HepG2 (cell line): ENCODE data around the gene LRIG3. TPM values are rescaled to one million over a fixed set of nuclear protein-coding genes. Genes with fewer than 3 reads are reported as not detected.

Source experiments
- CBX1 ChIP-seq: IDR thresholded peaks from one replicate; pipeline ENCODE4 v1.6.1; 2016; ENCODE audit warnings: antibody characterized with exemption, low read depth
- FOXM1 ChIP-seq: sonication (generic); formaldehyde crosslinking; IDR thresholded peaks from 2 replicates; pipeline ENCODE4 v1.5.0; 2020; ENCODE audit warnings: missing genetic modification reagents
- GFI1 ChIP-seq: sonication (generic); formaldehyde crosslinking; IDR thresholded peaks from 2 replicates; pipeline ENCODE4 v1.5.0; 2020; ENCODE audit warnings: missing genetic modification reagents, mild to moderate bottlenecking, borderline replicate concordance
- HNRNPL ChIP-seq: fragments of 200-400 bp; formaldehyde crosslinking; IDR thresholded peaks from 2 replicates; pipeline ENCODE4 v1.6.1; 2017; ENCODE audit warnings: mild to moderate bottlenecking, low read depth, low read length
- MBNL3 ChIP-seq: fragments of 250-450 bp; sonication (Bioruptor Pico); conservative IDR thresholded peaks from 2 replicates; pipeline ENCODE4 v1.8.0; 2022; ENCODE audit warnings: mild to moderate bottlenecking, inconsistent platforms
- MIER2 ChIP-seq: IDR thresholded peaks from 2 replicates; pipeline ENCODE4 v1.6.1; 2016; ENCODE audit warnings: missing biosample characterization, missing genetic modification reagents
- NAIF1 ChIP-seq: sonication (generic); formaldehyde crosslinking; IDR thresholded peaks from 2 replicates; pipeline ENCODE4 v1.5.0; 2020; ENCODE audit warnings: mild to moderate bottlenecking, missing genetic modification reagents, borderline replicate concordance
- NBN ChIP-seq: fragments of 450-650 bp; conservative IDR thresholded peaks from 2 replicates; pipeline ENCODE4 v1.6.1; 2017
- NFKB2 ChIP-seq: sonication (generic); formaldehyde crosslinking; IDR thresholded peaks from 2 replicates; pipeline ENCODE4 v1.4.0; 2020; ENCODE audit warnings: missing genetic modification reagents, borderline replicate concordance
- ONECUT2 ChIP-seq: sonication (generic); formaldehyde crosslinking; IDR thresholded peaks from 2 replicates; pipeline ENCODE4 v1.4.0; 2020; ENCODE audit warnings: missing genetic modification reagents
- PAXIP1 ChIP-seq: sonication (generic); formaldehyde crosslinking; conservative IDR thresholded peaks from 2 replicates; pipeline ENCODE4 v1.4.0; 2020; ENCODE audit warnings: mild to moderate bottlenecking, missing genetic modification reagents, moderate library complexity
- RBAK ChIP-seq: sonication (generic); formaldehyde crosslinking; IDR thresholded peaks from 2 replicates; pipeline ENCODE4 v1.5.1; 2020; ENCODE audit warnings: mild to moderate bottlenecking, missing genetic modification reagents
- SMAD3 ChIP-seq: sonication (generic); formaldehyde crosslinking; IDR thresholded peaks from 2 replicates; pipeline ENCODE4 v1.4.0; 2020; ENCODE audit warnings: missing genetic modification reagents
- SNAPC2 ChIP-seq: sonication (generic); formaldehyde crosslinking; IDR thresholded peaks from 2 replicates; pipeline ENCODE4 v1.8.1; 2022; ENCODE audit warnings: mild to moderate bottlenecking, missing genetic modification reagents
- THAP11 ChIP-seq: IDR thresholded peaks from 2 replicates; pipeline ENCODE4 v1.6.1; 2016; ENCODE audit warnings: missing biosample characterization, missing genetic modification reagents
- ZNF564 ChIP-seq: sonication (generic); formaldehyde crosslinking; IDR thresholded peaks from 2 replicates; pipeline ENCODE4 v1.8.1; 2023; ENCODE audit warnings: mild to moderate bottlenecking, missing genetic modification reagents
- ZNF598 ChIP-seq: sonication (generic); formaldehyde crosslinking; IDR thresholded peaks from 2 replicates; pipeline ENCODE4 v1.5.1; 2020; ENCODE audit warnings: mild to moderate bottlenecking, missing genetic modification reagents, borderline replicate concordance
- ZNF607 ChIP-seq: sonication (generic); formaldehyde crosslinking; IDR thresholded peaks from 2 replicates; pipeline ENCODE4 v1.5.1; 2020; ENCODE audit warnings: missing genetic modification reagents, mild to moderate bottlenecking, borderline replicate concordance
- ZNF670 ChIP-seq: sonication (generic); formaldehyde crosslinking; IDR thresholded peaks from 2 replicates; pipeline ENCODE4 v1.8.0; 2022; ENCODE audit warnings: mild to moderate bottlenecking, missing genetic modification reagents, borderline replicate concordance
- ZNF720 ChIP-seq: sonication (generic); formaldehyde crosslinking; IDR thresholded peaks from 2 replicates; pipeline ENCODE4 v1.4.0; 2020; ENCODE audit warnings: missing genetic modification reagents
- ZNF75D ChIP-seq: sonication (generic); formaldehyde crosslinking; IDR thresholded peaks from 2 replicates; pipeline ENCODE4 v1.8.1; 2023; ENCODE audit warnings: missing genetic modification reagents, mild to moderate bottlenecking, borderline replicate concordance
- polyA plus RNA-seq, 8 experiments: library from polyadenylated mRNA; depleted of rRNA in 3 of 8; stranded (reverse) in 7 of 8; unstranded in 1 of 8; fragments of >200 nt; fragmentation: Illumina TruSeq in 4 of 8; extraction: Trizol in 4 of 8; gene quantifications; 2 replicates each; pipeline versions ENCODE4 v1.2.1 to v1.2.3, GENCODE V29; 2011 to 2016; ENCODE audit warnings: low read depth in 4 of 8, missing spikeins in 1 of 8, mixed read lengths in 1 of 8; ENCODE audit not compliant: insufficient read depth in 1 of 8
- total RNA-seq, 5 experiments: library from RNA; depleted of rRNA; stranded (reverse); fragments of >200 nt; fragmentation: Illumina TruSeq; extraction: Trizol; gene quantifications; 2 replicates each; pipeline ENCODE4 v1.2.3, GENCODE V29; 2016; ENCODE audit warnings: low read depth in 1 of 5
- TF ChIP-seq, protein P1 (sequence below): sonication (generic); formaldehyde crosslinking; IDR thresholded peaks from 2 replicates; pipeline ENCODE4 v1.4.0; 2020; ENCODE audit warnings: missing genetic modification reagents, mild to moderate bottlenecking, borderline replicate concordance
- TF ChIP-seq, protein P2 (sequence below): sonication (generic); formaldehyde crosslinking; IDR thresholded peaks from 2 replicates; pipeline ENCODE4 v1.4.0; 2020; ENCODE audit warnings: mild to moderate bottlenecking, missing genetic modification reagents

LRIG3 gene
- total and polyA plus RNA-seq, 2 of the 13 experiments (the other 11 are each of a cell fraction or from before 2014, with no cell fraction given) = 7.7 to 17.4 TPM

DNA sequence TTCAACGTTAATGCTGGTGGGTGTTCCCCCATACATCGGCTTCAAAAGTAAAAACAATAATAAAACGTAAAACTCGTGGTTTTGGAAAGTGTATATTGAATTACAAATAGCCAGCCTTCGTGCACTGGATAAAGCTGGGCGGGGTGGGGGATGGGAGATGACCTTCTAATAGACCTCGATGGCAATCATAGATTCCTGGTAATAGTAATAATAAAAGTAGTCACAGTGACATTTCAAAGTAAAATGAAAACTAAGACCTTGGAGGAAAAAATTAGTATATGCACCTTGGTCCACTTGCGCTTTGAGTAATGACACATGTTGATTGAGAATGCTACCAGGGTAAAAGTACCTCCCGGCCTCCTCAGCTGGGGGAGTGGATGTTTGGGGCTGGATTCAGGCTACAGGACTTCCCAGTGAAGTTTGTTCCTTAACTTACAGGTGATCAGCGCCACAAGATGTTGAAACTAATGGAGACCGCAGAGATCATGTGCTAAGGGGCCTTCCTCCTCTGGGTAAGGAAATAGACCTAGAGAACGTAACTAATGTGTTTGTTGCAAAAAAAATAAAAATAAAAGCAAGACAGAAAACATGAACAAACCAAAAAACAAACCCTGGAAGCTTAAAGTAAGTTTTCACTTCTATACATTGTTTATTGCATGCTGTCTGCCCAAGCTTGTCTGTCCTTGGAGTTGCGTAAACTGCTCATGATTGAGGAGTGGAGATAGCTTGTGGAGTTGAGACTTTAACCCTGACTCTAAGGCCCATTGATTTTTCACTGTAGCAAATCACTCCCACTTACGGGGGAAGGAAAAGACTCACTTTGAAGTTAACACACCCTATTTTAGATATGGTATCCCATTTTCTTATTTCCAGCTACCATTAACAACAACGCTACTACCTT, 907 bp upstream of the LRIG3 start (continued):
- TF ChIP-seq ZNF720 = no peak
- no peak for TF ChIP-seq ZNF75D (CRISPR knock-in tag)
- TF ChIP-seq CBX1 = no peak
- TF ChIP-seq SNAPC2 (CRISPR knock-in tag) = no peak
- TF ChIP-seq FOXM1 = no peak
- TF ChIP-seq, protein P1, sequence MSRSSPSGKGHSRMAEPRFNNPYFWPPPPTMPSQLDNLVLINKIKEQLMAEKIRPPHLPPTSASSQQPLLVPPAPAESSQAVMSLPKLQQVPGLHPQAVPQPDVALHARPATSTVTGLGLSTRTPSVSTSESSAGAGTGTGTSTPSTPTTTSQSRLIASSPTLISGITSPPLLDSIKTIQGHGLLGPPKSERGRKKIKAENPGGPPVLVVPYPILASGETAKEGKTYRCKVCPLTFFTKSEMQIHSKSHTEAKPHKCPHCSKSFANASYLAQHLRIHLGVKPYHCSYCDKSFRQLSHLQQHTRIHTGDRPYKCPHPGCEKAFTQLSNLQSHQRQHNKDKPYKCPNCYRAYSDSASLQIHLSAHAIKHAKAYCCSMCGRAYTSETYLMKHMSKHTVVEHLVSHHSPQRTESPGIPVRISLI (CRISPR knock-in tag) = no peak
- TF ChIP-seq NBN = no peak
- 0 out of 2 replicates have a peak, but pooled peaks have one; percentile 28 for TF ChIP-seq SMAD3 (CRISPR knock-in tag)
- no peak for TF ChIP-seq ZNF670
- peak; percentile 72 for TF ChIP-seq PAXIP1 (CRISPR knock-in tag)
- TF ChIP-seq HNRNPL = no peak
- TF ChIP-seq ONECUT2 = peak; percentile 92
- TF ChIP-seq, protein P2, sequence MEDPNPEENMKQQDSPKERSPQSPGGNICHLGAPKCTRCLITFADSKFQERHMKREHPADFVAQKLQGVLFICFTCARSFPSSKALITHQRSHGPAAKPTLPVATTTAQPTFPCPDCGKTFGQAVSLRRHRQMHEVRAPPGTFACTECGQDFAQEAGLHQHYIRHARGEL (CRISPR knock-in tag) = no peak
- TF ChIP-seq RBAK = no peak
- TF ChIP-seq THAP11 = no peak
- TF ChIP-seq GFI1 (CRISPR knock-in tag) = 0 out of 2 replicates have a peak, but pooled peaks have one; percentile 35
- TF ChIP-seq ZNF564 (CRISPR knock-in tag) = no peak
- no peak for TF ChIP-seq NAIF1 (CRISPR knock-in tag)
- no peak for TF ChIP-seq MIER2 (CRISPR knock-in tag)
- TF ChIP-seq MBNL3 (CRISPR knock-in tag) = no peak
- no peak for TF ChIP-seq ZNF607 (CRISPR knock-in tag)
- no peak for TF ChIP-seq NFKB2 (CRISPR knock-in tag)
- no peak for TF ChIP-seq ZNF598 (CRISPR knock-in tag)
